ENCODE results near the gene NFATC2. TPM values are rescaled to one million over a fixed set of nuclear protein-coding genes. Genes with fewer than 3 reads are reported as not detected.

The NFATC2 gene
- total and polyA plus RNA-seq, 2 of the 8 experiments (the other 6 are each of a cell fraction or from before 2014, with no cell fraction given): 0.27 to 0.91 TPM

DNA sequence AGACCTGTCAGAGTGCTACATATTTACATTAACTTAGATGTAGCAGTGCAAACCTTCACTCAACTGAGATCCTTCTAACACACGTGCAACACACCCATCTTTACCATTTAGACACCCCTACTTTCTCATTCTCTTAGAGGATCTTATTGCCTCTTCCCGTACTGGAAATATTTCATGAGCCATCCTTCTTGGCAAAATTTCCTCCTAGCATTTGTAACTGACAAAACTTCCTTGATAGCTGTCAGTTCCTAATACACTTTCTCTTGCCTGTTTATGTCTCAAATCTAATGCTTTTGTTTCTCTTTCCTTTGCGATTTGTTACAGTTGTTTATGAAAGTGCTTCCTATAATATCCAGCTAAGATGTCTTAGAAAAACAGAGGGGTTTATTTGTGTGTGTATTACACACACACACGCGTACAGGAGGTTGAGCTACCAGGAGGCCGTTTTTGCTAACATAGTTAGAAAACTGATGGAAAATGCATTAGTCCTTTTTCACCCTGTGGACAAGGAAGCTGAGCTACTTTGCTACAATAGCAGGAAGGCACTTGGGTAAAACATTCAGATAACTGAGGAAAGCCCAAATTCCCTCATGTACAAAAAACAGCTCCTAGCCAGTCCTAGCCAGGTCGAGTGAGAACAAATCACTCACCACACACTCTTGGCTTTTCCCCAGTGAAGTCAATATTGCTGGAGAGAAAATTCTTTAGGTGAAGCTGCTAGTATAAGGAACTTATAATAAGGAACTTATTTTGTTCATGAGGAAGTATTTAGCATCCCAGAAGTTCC lies 153.6 kb downstream of the NFATC2 start:
- H3K14ac ChIP-seq (ENCODE audit: insufficient read length): no peak overlapping the region
- H3K4me3 ChIP-seq (ENCODE audit: extremely low read depth in 1 of 4, insufficient read depth in 2 of 4, low read depth in 3 of 4, low read length in 4 of 4): no peak overlapping the region
- H3K27me3 ChIP-seq (replicated peaks in 1 of 4; ENCODE audit: control insufficient read depth in 3 of 4, extremely low read depth in 1 of 4, insufficient read depth in 3 of 4, low read length in 3 of 4): no peaks in the 10 kb centered on the region; a peak in 1 of 7 replicates
- H3K4me1 ChIP-seq (replicated peaks in 1 of 4; ENCODE audit: control insufficient read depth in 3 of 4, insufficient read depth in 4 of 4, low read length in 3 of 4): peaks cover 3 to 20% (median 10%) of the 10 kb centered on the region in 4 experiments; a peak in 6 of 7 replicates
- no peak overlapping the region for H3K4me2 ChIP-seq (ENCODE audit: insufficient read depth in 1 of 2, low read depth in 2 of 2, low read length in 2 of 2)
- H3K23ac ChIP-seq (ENCODE audit: insufficient read length): no peak overlapping the region
- no peak overlapping the region for H2BK120ac ChIP-seq (replicated peaks; ENCODE audit: low read depth, low read length)
- DNase-seq (ENCODE audit: low read depth in 1 of 2, low spot score in 2 of 2): no peak
- POLR2A ChIA-PET (ENCODE audit: partially characterized antibody): no interaction called here
- no peaks in the 10 kb centered on the region for H4K20me1 ChIP-seq (replicated peaks in 1 of 2; ENCODE audit: control insufficient read depth in 1 of 2, insufficient read depth in 2 of 2, low read length in 2 of 2)
- no peak overlapping the region for H3K9ac ChIP-seq (replicated peaks in 1 of 4; ENCODE audit: extremely low read depth in 1 of 4, low read depth in 3 of 4, low read length in 3 of 4)
- no peak overlapping the region for H2BK20ac ChIP-seq (ENCODE audit: low read length)
- H4K8ac ChIP-seq (ENCODE audit: extremely low read depth, insufficient read depth, low read length): no peak overlapping the region
- H3K4ac ChIP-seq (replicated peaks; ENCODE audit: insufficient read length, low read depth, low read length): no peak overlapping the region
- no peak overlapping the region for H2AK5ac ChIP-seq (ENCODE audit: low read depth, low read length)
- no peaks in the 10 kb centered on the region for H3K79me1 ChIP-seq (ENCODE audit: low read depth, low read length)
- TF ChIP-seq SRF (IDR thresholded peaks at IDR 0.05; ENCODE audit: low read depth, low read length) (no peak), RXRA (IDR thresholded peaks at IDR 0.05; ENCODE audit: insufficient read depth, low read depth, low read length) (no peak), CHD1 (IDR thresholded peaks at IDR 0.05; ENCODE audit: low read depth, low read length) (no peak)
- no peak overlapping the region for H2AFZ ChIP-seq (ENCODE audit: low read length)
- H3K18ac ChIP-seq (ENCODE audit: extremely low read depth, low read length): no peak overlapping the region
- 79% methylated on average over 7 of the region's 7 CpGs; no CpG with 5 or more reads in 1 of the 2 experiments for WGBS, 2 experiments (ENCODE audit: extremely low coverage in 1 of 2, insufficient coverage in 1 of 2, insufficient read length in 1 of 2, insufficient replicate concordance in 2 of 2, low coverage in 1 of 2, low lambda C conversion rate in 2 of 2, missing lambda C conversion rate in 1 of 2)
- H2BK12ac ChIP-seq (ENCODE audit: low read depth, low read length): no peak overlapping the region
- H3K27ac ChIP-seq (ENCODE audit: low read depth, low read length): no peak overlapping the region
- H4K91ac ChIP-seq (replicated peaks; ENCODE audit: insufficient read length, low read length): no peak overlapping the region
- H3K9me3 ChIP-seq (ENCODE audit: insufficient read depth in 2 of 2, low read depth in 1 of 2, low read length in 1 of 2): no peaks in the 10 kb centered on the region
- H4K5ac ChIP-seq (ENCODE audit: insufficient read length, low read depth, low read length): no peak overlapping the region
- no peaks in the 10 kb centered on the region for H3K36me3 ChIP-seq (ENCODE audit: control insufficient read depth in 2 of 4, insufficient read depth in 4 of 4, low read length in 3 of 4)
- no peak for FAIRE-seq
- no peak overlapping the region for H2BK15ac ChIP-seq (ENCODE audit: low read length)
- H3K79me2 ChIP-seq (ENCODE audit: control insufficient read depth in 1 of 2, insufficient read depth in 2 of 2, low read length in 2 of 2): no peaks in the 10 kb centered on the region
- H3K23me2 ChIP-seq (ENCODE audit: low read depth, low read length): no peaks in the 10 kb centered on the region
- CTCF ChIA-PET (ENCODE audit: partially characterized antibody): interaction anchor here (0.8 to 3.1 kb wide), 10 partner anchors 9 to 407 kb away, joined by 3 to 18 read pairs (median 4); partner anchors contain the start of gene NFATC2
- H2BK5ac ChIP-seq (ENCODE audit: low read depth, low read length): no peak overlapping the region
- H3K56ac ChIP-seq (replicated peaks; ENCODE audit: insufficient read length, low read depth, low read length): no peak overlapping the region
